ENCODE measurements around the gene GRAMD1C.

DNA sequence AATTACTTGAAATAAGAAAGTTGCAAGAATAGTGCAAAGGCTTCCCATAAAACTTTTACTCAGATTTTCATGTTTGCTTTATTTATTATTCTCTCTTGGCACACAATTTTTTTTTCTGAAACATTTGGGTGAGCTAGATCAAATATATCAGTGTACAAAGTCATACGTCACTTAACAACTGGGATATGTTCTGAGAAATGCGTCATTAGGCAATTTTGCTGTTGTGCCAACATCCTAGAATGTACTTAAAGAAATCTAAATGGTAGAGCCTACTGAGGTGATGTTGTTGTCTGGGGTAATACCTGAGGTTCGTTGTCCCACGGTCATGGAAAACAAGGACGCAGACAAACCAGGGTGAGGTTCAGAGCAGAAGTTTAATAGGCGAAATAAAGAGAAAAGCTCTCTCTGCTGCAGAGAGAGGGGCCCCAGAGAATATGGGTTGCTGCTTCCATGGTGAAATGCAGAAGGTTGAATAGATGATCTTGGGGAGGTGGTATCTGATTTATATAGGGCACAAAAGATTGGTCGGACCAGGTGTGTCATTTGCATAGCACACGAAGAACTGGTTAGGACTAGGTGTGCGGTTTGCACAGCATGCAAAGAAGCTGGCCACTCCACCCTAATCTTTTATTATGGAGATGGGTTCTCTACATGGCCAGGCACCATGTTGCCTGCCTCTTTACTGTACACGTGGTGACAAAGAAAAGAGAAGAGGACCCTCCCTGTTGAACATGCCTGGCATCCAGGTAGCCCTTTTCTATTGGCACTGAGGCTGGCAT, 8.8 kb upstream of the GRAMD1C start:
- TF ChIP-seq POLR2A (conservative IDR thresholded peaks at IDR 0.05) (no peak), SIN3A (IDR thresholded peaks at IDR 0.05; ENCODE audit: borderline replicate concordance in 2 of 2, control insufficient read depth in 1 of 2, low read depth in 2 of 2, low read length in 2 of 2) (no peak), TAF1 (IDR thresholded peaks at IDR 0.05; ENCODE audit: control insufficient read depth, extremely low read depth, insufficient read depth, low read length, severe bottlenecking) (no peak), CHD2 (IDR thresholded peaks at IDR 0.05; ENCODE audit: low read depth, low read length) (no peak)
- TF ChIP-seq, protein P1, sequence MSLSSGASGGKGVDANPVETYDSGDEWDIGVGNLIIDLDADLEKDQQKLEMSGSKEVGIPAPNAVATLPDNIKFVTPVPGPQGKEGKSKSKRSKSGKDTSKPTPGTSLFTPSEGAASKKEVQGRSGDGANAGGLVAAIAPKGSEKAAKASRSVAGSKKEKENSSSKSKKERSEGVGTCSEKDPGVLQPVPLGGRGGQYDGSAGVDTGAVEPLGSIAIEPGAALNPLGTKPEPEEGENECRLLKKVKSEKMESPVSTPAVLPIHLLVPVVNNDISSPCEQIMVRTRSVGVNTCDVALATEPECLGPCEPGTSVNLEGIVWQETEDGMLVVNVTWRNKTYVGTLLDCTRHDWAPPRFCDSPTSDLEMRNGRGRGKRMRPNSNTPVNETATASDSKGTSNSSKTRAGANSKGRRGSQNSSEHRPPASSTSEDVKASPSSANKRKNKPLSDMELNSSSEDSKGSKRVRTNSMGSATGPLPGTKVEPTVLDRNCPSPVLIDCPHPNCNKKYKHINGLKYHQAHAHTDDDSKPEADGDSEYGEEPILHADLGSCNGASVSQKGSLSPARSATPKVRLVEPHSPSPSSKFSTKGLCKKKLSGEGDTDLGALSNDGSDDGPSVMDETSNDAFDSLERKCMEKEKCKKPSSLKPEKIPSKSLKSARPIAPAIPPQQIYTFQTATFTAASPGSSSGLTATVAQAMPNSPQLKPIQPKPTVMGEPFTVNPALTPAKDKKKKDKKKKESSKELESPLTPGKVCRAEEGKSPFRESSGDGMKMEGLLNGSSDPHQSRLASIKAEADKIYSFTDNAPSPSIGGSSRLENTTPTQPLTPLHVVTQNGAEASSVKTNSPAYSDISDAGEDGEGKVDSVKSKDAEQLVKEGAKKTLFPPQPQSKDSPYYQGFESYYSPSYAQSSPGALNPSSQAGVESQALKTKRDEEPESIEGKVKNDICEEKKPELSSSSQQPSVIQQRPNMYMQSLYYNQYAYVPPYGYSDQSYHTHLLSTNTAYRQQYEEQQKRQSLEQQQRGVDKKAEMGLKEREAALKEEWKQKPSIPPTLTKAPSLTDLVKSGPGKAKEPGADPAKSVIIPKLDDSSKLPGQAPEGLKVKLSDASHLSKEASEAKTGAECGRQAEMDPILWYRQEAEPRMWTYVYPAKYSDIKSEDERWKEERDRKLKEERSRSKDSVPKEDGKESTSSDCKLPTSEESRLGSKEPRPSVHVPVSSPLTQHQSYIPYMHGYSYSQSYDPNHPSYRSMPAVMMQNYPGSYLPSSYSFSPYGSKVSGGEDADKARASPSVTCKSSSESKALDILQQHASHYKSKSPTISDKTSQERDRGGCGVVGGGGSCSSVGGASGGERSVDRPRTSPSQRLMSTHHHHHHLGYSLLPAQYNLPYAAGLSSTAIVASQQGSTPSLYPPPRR (CRISPR knock-in tag; IDR thresholded peaks at IDR 0.05; ENCODE audit: borderline replicate concordance), result no peak
- TF ChIP-seq, protein P2, sequence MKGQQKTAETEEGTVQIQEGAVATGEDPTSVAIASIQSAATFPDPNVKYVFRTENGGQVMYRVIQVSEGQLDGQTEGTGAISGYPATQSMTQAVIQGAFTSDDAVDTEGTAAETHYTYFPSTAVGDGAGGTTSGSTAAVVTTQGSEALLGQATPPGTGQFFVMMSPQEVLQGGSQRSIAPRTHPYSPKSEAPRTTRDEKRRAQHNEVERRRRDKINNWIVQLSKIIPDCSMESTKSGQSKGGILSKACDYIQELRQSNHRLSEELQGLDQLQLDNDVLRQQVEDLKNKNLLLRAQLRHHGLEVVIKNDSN (CRISPR knock-in tag; IDR thresholded peaks at IDR 0.05), result no peak
- TF ChIP-seq, protein P3, sequence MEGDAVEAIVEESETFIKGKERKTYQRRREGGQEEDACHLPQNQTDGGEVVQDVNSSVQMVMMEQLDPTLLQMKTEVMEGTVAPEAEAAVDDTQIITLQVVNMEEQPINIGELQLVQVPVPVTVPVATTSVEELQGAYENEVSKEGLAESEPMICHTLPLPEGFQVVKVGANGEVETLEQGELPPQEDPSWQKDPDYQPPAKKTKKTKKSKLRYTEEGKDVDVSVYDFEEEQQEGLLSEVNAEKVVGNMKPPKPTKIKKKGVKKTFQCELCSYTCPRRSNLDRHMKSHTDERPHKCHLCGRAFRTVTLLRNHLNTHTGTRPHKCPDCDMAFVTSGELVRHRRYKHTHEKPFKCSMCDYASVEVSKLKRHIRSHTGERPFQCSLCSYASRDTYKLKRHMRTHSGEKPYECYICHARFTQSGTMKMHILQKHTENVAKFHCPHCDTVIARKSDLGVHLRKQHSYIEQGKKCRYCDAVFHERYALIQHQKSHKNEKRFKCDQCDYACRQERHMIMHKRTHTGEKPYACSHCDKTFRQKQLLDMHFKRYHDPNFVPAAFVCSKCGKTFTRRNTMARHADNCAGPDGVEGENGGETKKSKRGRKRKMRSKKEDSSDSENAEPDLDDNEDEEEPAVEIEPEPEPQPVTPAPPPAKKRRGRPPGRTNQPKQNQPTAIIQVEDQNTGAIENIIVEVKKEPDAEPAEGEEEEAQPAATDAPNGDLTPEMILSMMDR (IDR thresholded peaks at IDR 0.05 in 2 of 3, conservative IDR thresholded peaks at IDR 0.05 in 1 of 3; ENCODE audit: insufficient read depth in 2 of 3, low read depth in 1 of 3, low read length in 3 of 3), result no peak
